GM21737 (cell line): ENCODE measurements around the gene PAGE4.
A peak's percentile ranks its signal among the peaks of the same experiment; 100 is the strongest.

Experiments used
- ATAC-seq: cut with Tn5 transposase; IDR thresholded peaks from one replicate; pipeline ENCODE4 v1.9.1; 2021; ENCODE audit warnings: mild to moderate bottlenecking, moderate library complexity; ENCODE audit not compliant: unreplicated experiment

PAGE4 gene

GRCh38 chrX:49868739-49869138, 39.6 kb downstream of the PAGE4 start:
- no peak for ATAC-seq

GRCh38 chrX:49876750-49877149, 47.6 kb downstream of the PAGE4 start:
- ATAC-seq, result no peak

- no peak for ATAC-seq
Observed at GRCh38 chrX:49877397-49878101, 48.4 kb downstream of the PAGE4 start.

- ATAC-seq, result no peak
Observed at GRCh38 chrX:49878128-49878833, 49.2 kb downstream of the PAGE4 start.

- ATAC-seq, result peak; percentile 90
Observed at GRCh38 chrX:49878834-49879655, 49.9 kb downstream of the PAGE4 start, which contains the start of gene USP27X. TSS of gene USP27X (plus strand) at chrX:49879484. CDS start at chrX:49880308, 824 bp downstream.

- no peak for ATAC-seq
Observed at GRCh38 chrX:49879656-49880277, 50.7 kb downstream of the PAGE4 start.

- no peak for ATAC-seq
Observed at GRCh38 chrX:49880668-49881067, 51.6 kb downstream of the PAGE4 start.
